ENCODE measurements around the gene PRKCE.

PRKCE gene

GRCh38 chr2:46094689-46095088 lies 443.2 kb downstream of the PRKCE start:
- no peak for DNase-seq
- H3K9me3 ChIP-seq, result no peaks in the 10 kb centered on the region
- intact Hi-C loops (cut with DNase I; ENCODE audit: low total_unique reads), result no loop called here
- peaks cover 0 to 5% (median 0%) of the 10 kb centered on the region in 3 donors for H3K36me3 ChIP-seq
- no peak overlapping the region for H3K4me3 ChIP-seq
- no peak for TF ChIP-seq CTCF (IDR thresholded peaks at IDR 0.05)
- peaks cover 0 to 29% (median 13%) of the 10 kb centered on the region in 4 donors for H3K4me1 ChIP-seq
- H3K27ac ChIP-seq, result peak overlapping the region in 1 of 2 donors; percentile 7
- H3K27me3 ChIP-seq, result no peaks in the 10 kb centered on the region

GRCh38 chr2:46095830-46096229 lies 444.4 kb downstream of the PRKCE start:
- H3K9me3 ChIP-seq, result no peaks in the 10 kb centered on the region
- H3K4me1 ChIP-seq, result peaks cover 0 to 29% (median 13%) of the 10 kb centered on the region in 4 donors
- peaks cover 0 to 9% (median 0%) of the 10 kb centered on the region in 3 donors for H3K36me3 ChIP-seq
- no peak overlapping the region for H3K4me3 ChIP-seq
- H3K27ac ChIP-seq, result peak overlapping the region; percentile 3 to 38
- no peak for TF ChIP-seq CTCF (IDR thresholded peaks at IDR 0.05)
- DNase-seq, result no peak
- intact Hi-C loops (cut with DNase I; ENCODE audit: low total_unique reads), result no loop called here
- no peaks in the 10 kb centered on the region for H3K27me3 ChIP-seq

DNA sequence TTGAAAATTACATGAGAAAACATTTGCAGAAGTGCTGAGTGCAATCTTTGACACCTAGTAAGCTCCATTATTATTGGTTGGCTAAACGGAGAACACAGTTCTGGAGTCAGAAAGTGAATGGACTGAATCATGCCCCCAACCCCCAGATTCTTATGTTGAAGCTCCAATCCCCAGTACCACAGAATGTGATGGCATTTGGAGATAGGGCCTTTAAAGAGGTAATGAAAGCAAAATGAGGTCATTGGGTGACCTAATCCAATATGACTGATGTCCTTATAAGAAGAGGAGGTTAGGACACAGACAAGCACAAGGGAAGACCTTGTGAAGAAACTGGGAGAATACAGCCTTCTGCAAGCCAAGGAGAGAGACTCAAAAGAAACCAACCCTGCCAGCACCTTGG lies 444.8 kb downstream of the PRKCE start:
- no peaks in the 10 kb centered on the region for H3K9me3 ChIP-seq
- peak overlapping the region; percentile 3 to 38 for H3K27ac ChIP-seq
- peaks cover 0 to 29% (median 13%) of the 10 kb centered on the region in 4 donors for H3K4me1 ChIP-seq
- no peak for TF ChIP-seq CTCF (IDR thresholded peaks at IDR 0.05)
- DNase-seq, result no peak
- H3K27me3 ChIP-seq, result no peaks in the 10 kb centered on the region
- intact Hi-C loops (cut with DNase I; ENCODE audit: low total_unique reads), result no loop called here
- H3K36me3 ChIP-seq, result peaks cover 0 to 9% (median 0%) of the 10 kb centered on the region in 3 donors
- H3K4me3 ChIP-seq, result no peak overlapping the region

DNA sequence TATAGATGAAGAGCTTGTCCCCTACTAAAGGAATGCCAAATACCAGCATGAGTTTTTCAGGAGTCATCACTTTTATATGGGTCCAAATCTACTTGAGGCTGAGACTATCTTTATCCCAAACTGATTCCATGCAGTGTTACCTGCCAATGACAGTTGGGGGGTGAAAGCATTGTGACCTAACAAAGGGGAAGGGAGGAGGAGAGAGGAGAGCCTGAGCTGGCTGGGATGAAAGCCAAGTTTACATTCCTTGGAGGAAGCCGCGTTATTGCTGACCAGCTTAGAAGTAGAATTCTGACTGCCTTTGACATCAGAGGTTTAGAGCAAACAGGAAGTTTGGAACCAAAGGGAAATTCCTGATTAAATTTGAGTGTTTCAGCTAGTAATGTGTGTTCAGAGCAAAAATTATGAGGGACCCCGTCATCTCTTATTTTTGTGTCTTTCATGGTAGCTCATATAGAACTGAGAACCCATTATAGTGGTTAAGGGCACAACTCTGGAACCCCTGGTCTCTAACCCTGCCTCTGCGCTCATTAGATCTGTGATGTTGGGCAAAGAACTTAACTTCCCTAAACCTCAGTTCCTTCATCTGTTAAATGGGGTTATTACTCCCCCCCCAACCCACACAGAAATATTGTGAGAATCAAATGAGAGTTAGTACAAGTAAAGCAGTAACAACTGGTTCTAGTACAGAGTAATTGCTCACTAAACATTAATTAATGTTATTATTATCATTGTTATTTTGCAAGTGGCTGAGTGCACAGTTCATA lies 446.4 kb downstream of the PRKCE start:
- intact Hi-C loops (cut with DNase I; ENCODE audit: low total_unique reads), result no loop called here
- Histone ChIP-seq H3K27ac (peak overlapping the region; percentile 28 to 59), H3K27me3 (no peaks in the 10 kb centered on the region), H3K4me1 (peaks cover 0 to 29% (median 13%) of the 10 kb centered on the region in 4 donors), H3K4me3 (no peak overlapping the region), H3K36me3 (peaks cover 0 to 9% (median 0%) of the 10 kb centered on the region in 3 donors), H3K9me3 (no peaks in the 10 kb centered on the region)
- TF ChIP-seq CTCF (IDR thresholded peaks at IDR 0.05), result no peak
- DNase-seq, result peak; percentile 63 to 75

GRCh38 chr2:46098621-46099062 lies 447.2 kb downstream of the PRKCE start:
- Histone ChIP-seq H3K36me3 (peaks cover 0 to 9% (median 0%) of the 10 kb centered on the region in 3 donors), H3K27ac (peak overlapping the region; percentile 28 to 59), H3K4me1 (peaks cover 0 to 29% (median 13%) of the 10 kb centered on the region in 4 donors), H3K4me3 (no peak overlapping the region), H3K9me3 (no peaks in the 10 kb centered on the region), H3K27me3 (no peaks in the 10 kb centered on the region)
- DNase-seq, result no peak
- intact Hi-C loops (cut with DNase I; ENCODE audit: low total_unique reads), result no loop called here
- TF ChIP-seq CTCF (IDR thresholded peaks at IDR 0.05), result no peak
